ENCODE measurements around the gene KSR2. TPM values are rescaled to one million over a fixed set of nuclear protein-coding genes. Genes with fewer than 3 reads are reported as not detected.
"Not testable (repeated sequence)": the region's sequence is repeated elsewhere in the genome, so short reads cannot be mapped to it uniquely, and the experiment has no call there.

KSR2 gene
- total RNA-seq, 1 donor from 2014 or later = under 0.01 TPM

DNA sequence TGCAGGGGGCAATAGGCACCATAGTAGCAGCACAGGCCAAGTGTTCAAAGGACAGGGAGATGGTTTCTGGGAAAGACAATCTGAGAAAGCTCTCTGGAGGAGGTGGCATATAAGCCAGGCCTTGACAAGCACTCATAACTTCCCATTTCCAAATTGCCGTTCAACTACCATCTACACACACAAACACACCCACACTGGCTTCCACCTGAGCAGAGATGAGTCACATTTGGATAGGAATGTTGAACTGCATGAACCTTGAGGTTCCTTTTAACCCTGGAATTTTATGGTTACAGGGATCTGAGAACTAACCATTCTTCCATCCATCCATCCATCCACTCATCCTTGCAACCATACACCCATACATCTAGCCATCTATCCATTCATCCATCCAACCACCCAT lies 86.6 kb downstream of the KSR2 start:
- Histone ChIP-seq H3K36me3 (ENCODE audit: control insufficient read depth in 3 of 3, insufficient read depth in 3 of 3, low read length in 3 of 3) (no peaks in the 10 kb centered on the region), H3K9ac (ENCODE audit: low read depth in 1 of 3, low read length in 3 of 3) (no peak overlapping the region), H3K27me3 (ENCODE audit: control insufficient read depth in 3 of 3, insufficient read depth in 3 of 3, low read length in 3 of 3) (peaks cover 5 to 15% (median 15%) of the 10 kb centered on the region in 3 donors), H3K27ac (ENCODE audit: low read depth, low read length) (no peak overlapping the region), H3K4me3 (ENCODE audit: low read length in 3 of 3) (no peak overlapping the region), H3K4me1 (ENCODE audit: control insufficient read depth in 3 of 3, insufficient read depth in 3 of 3, low read length in 3 of 3) (no peaks in the 10 kb centered on the region), H3K9me3 (ENCODE audit: control insufficient read depth in 3 of 3, low read length in 3 of 3) (no peaks in the 10 kb centered on the region)

DNA sequence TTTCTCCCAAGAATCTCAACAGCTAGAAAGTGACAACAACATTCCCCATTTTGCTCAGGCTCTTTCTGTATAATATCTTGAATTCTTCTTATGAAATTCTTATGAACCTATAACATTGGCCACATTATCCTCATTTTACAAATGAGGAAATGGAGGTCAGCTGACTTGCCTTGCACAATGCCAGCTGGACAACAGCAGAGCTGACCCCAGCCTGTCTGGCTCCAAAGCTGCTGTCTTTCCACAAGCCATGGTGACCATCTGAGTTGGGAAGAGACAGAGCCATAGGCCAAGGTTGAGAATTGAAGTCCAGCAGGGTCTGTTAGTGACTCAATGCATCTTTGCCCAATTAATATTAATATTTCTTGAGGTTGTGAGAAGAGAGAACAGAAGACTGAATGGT lies 87.3 kb downstream of the KSR2 start:
- H3K9me3 ChIP-seq (ENCODE audit: control insufficient read depth in 3 of 3, low read length in 3 of 3) = no peaks in the 10 kb centered on the region
- no peak overlapping the region for H3K27ac ChIP-seq (ENCODE audit: low read depth, low read length)
- no peaks in the 10 kb centered on the region for H3K4me1 ChIP-seq (ENCODE audit: control insufficient read depth in 3 of 3, insufficient read depth in 3 of 3, low read length in 3 of 3)
- no peak overlapping the region for H3K9ac ChIP-seq (ENCODE audit: low read depth in 1 of 3, low read length in 3 of 3)
- peaks cover 5 to 15% (median 15%) of the 10 kb centered on the region in 3 donors for H3K27me3 ChIP-seq (ENCODE audit: control insufficient read depth in 3 of 3, insufficient read depth in 3 of 3, low read length in 3 of 3)
- H3K4me3 ChIP-seq (ENCODE audit: low read length in 3 of 3) = no peak overlapping the region
- H3K36me3 ChIP-seq (ENCODE audit: control insufficient read depth in 3 of 3, insufficient read depth in 3 of 3, low read length in 3 of 3) = no peaks in the 10 kb centered on the region

DNA sequence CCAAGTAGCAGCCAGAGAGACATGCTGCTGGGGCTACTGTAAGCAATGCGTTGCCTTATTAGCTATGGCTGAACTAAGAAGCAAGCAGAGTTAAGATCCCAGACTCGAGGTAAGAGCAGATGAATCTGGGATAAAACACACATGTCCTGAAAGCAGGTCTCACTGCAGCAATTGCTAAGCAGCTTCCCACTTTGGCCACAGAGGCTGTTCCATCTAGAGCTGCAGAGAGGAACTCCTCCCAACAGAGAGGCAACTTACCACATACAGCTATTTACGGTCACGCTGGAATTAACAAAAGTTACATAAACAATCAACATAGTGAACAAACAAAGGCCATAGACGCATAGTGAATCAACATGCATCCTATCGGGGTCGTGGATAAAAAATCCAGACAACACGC lies 90.2 kb downstream of the KSR2 start:
- peaks cover 5 to 19% (median 13%) of the 10 kb centered on the region in 3 donors for H3K27me3 ChIP-seq (ENCODE audit: control insufficient read depth in 3 of 3, insufficient read depth in 3 of 3, low read length in 3 of 3)
- no peaks in the 10 kb centered on the region for H3K36me3 ChIP-seq (ENCODE audit: control insufficient read depth in 3 of 3, insufficient read depth in 3 of 3, low read length in 3 of 3)
- H3K4me3 ChIP-seq (ENCODE audit: low read length in 3 of 3) = no peak overlapping the region
- no peak overlapping the region for H3K27ac ChIP-seq (ENCODE audit: low read depth, low read length)
- no peaks in the 10 kb centered on the region for H3K9me3 ChIP-seq (ENCODE audit: control insufficient read depth in 3 of 3, low read length in 3 of 3)
- H3K4me1 ChIP-seq (ENCODE audit: control insufficient read depth in 3 of 3, insufficient read depth in 3 of 3, low read length in 3 of 3) = peaks cover 0 to 4% (median 0%) of the 10 kb centered on the region in 3 donors
- no peak overlapping the region for H3K9ac ChIP-seq (ENCODE audit: low read depth in 1 of 3, low read length in 3 of 3)

DNA sequence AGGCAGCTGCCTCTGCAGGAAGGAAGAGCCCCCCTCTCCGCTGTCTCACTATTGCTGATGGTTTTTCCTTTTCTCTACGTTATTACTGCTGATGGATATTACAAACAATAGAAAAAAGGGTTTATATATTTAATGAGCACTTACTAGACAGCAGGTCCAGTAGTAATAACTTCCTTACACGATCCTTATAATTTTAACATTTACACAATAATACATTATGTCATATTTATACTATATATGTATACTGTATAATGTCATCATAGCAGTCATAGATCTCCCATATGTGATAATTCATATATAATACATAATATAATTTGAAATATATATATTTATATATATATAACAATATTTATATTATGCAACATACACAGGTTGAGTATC lies 92.4 kb downstream of the KSR2 start:
- Histone ChIP-seq H3K9me3 (ENCODE audit: control insufficient read depth in 3 of 3, low read length in 3 of 3) (no peaks in the 10 kb centered on the region), H3K4me1 (ENCODE audit: control insufficient read depth in 3 of 3, insufficient read depth in 3 of 3, low read length in 3 of 3) (peaks cover 0 to 4% (median 0%) of the 10 kb centered on the region in 3 donors), H3K9ac (ENCODE audit: low read depth in 1 of 3, low read length in 3 of 3) (no peak overlapping the region), H3K36me3 (ENCODE audit: control insufficient read depth in 3 of 3, insufficient read depth in 3 of 3, low read length in 3 of 3) (no peaks in the 10 kb centered on the region), H3K4me3 (ENCODE audit: low read length in 3 of 3) (no peak overlapping the region), H3K27ac (ENCODE audit: low read depth, low read length) (no peak overlapping the region), H3K27me3 (ENCODE audit: control insufficient read depth in 3 of 3, insufficient read depth in 3 of 3, low read length in 3 of 3) (peaks cover 5 to 13% (median 9%) of the 10 kb centered on the region in 3 donors)

DNA sequence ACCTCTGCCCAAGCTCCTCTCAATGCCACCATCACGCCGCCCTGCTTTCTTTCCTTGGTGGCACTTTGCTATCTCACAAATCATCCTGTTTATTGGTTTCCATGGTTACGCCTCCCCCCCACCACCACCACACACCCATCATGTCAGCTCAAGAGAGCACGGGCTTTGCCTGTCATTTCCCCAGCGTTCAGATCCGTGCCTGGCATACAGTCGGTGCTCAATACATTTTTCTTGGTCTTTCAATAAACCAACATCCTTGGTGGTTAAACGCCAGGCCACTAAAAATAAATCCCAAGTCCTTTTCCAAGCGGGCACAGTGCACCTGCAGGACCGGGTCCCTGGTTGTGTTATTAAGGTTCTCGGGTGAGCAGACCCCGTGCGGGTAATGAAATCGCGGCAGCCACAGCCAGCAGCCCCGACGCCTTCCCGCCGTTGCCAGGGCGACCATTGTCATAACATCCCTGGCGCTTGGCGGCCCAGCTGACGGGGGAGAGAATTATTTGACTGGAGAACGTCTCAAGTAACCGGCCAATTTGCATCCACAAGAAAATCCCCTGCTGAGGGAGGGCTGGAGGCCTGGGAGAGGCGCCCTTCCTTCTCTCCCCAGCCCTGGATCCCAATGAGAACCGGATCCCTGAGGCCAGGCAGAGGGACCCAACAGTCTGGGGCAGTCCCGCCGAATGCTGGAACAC lies 92.9 kb downstream of the KSR2 start:
- no peak overlapping the region for H3K27ac ChIP-seq (ENCODE audit: low read depth, low read length)
- H3K27me3 ChIP-seq (ENCODE audit: control insufficient read depth in 3 of 3, insufficient read depth in 3 of 3, low read length in 3 of 3) = peaks cover 5 to 13% (median 9%) of the 10 kb centered on the region in 3 donors
- H3K4me3 ChIP-seq (ENCODE audit: low read length in 3 of 3) = no peak overlapping the region
- H3K9ac ChIP-seq (ENCODE audit: low read depth in 1 of 3, low read length in 3 of 3) = no peak overlapping the region
- H3K36me3 ChIP-seq (ENCODE audit: control insufficient read depth in 3 of 3, insufficient read depth in 3 of 3, low read length in 3 of 3) = no peaks in the 10 kb centered on the region
- no peaks in the 10 kb centered on the region for H3K9me3 ChIP-seq (ENCODE audit: control insufficient read depth in 3 of 3, low read length in 3 of 3)
- peaks cover 0 to 4% (median 0%) of the 10 kb centered on the region in 3 donors for H3K4me1 ChIP-seq (ENCODE audit: control insufficient read depth in 3 of 3, insufficient read depth in 3 of 3, low read length in 3 of 3)

DNA sequence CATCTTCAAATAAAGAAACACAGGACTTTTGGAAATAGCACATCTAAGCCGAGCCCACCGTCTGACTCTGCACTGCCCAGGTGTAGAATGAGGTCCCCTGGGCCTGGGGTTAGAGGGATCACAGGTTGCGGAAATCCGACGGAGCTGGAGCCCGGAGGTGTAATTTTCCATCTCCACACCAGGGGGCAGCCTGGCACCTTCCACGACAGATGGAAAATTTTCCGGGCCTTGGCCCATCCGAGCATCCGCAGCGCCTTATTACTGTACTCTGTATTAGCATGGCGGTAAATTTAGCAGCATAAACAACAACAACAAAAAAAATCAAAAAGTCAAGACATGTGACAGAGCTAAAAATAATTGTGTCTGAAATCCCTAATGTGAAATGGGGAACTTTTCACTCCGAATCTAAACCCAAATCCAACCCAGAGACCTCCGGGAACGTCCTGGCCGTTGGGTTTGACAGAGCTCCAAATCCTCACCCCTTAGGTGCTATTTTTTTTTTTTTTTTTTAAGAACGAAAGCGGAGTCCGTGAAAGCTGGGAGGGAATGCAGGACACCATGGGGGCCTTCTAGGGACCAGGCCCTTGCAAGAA lies 93.9 kb downstream of the KSR2 start:
- H3K9me3 ChIP-seq (ENCODE audit: control insufficient read depth in 3 of 3, low read length in 3 of 3) = no peaks in the 10 kb centered on the region
- peaks cover 0 to 4% (median 0%) of the 10 kb centered on the region in 3 donors for H3K4me1 ChIP-seq (ENCODE audit: control insufficient read depth in 3 of 3, insufficient read depth in 3 of 3, low read length in 3 of 3)
- H3K4me3 ChIP-seq (ENCODE audit: low read length in 3 of 3) = no peak overlapping the region
- H3K9ac ChIP-seq (ENCODE audit: low read depth in 1 of 3, low read length in 3 of 3) = no peak overlapping the region
- no peak overlapping the region for H3K27ac ChIP-seq (ENCODE audit: low read depth, low read length)
- H3K27me3 ChIP-seq (ENCODE audit: control insufficient read depth in 3 of 3, insufficient read depth in 3 of 3, low read length in 3 of 3) = peaks cover 5 to 13% (median 9%) of the 10 kb centered on the region in 3 donors
- no peaks in the 10 kb centered on the region for H3K36me3 ChIP-seq (ENCODE audit: control insufficient read depth in 3 of 3, insufficient read depth in 3 of 3, low read length in 3 of 3)

DNA sequence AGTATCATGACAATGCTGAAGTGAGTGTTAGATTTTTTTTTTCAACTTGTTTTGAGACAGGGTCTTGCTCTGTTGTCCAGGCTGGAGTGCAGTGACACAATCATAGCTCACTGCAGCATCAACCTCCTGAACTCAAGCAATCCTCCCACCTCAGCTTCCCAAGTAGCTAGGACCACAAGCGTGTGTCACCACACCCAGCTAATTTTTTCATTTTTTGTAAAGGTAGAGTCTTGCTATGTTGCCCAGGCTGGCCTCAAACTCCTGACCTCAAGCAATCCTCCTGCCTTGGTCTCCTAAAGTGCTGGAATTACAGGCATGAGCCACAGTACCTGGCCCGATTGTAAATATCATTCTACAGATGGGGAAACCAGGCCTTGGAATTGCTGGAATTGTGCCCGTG lies 94.6 kb downstream of the KSR2 start:
- H3K9me3 ChIP-seq (ENCODE audit: control insufficient read depth in 3 of 3, low read length in 3 of 3); H3K9ac ChIP-seq (ENCODE audit: low read depth in 1 of 3, low read length in 3 of 3); H3K4me1 ChIP-seq (ENCODE audit: control insufficient read depth in 3 of 3, insufficient read depth in 3 of 3, low read length in 3 of 3); H3K4me3 ChIP-seq (ENCODE audit: low read length in 3 of 3); H3K36me3 ChIP-seq (ENCODE audit: control insufficient read depth in 3 of 3, insufficient read depth in 3 of 3, low read length in 3 of 3); H3K27ac ChIP-seq (ENCODE audit: low read depth, low read length): not testable (repeated sequence)
- peaks cover 5 to 13% (median 9%) of the 10 kb centered on the region in 3 donors for H3K27me3 ChIP-seq (ENCODE audit: control insufficient read depth in 3 of 3, insufficient read depth in 3 of 3, low read length in 3 of 3)

DNA sequence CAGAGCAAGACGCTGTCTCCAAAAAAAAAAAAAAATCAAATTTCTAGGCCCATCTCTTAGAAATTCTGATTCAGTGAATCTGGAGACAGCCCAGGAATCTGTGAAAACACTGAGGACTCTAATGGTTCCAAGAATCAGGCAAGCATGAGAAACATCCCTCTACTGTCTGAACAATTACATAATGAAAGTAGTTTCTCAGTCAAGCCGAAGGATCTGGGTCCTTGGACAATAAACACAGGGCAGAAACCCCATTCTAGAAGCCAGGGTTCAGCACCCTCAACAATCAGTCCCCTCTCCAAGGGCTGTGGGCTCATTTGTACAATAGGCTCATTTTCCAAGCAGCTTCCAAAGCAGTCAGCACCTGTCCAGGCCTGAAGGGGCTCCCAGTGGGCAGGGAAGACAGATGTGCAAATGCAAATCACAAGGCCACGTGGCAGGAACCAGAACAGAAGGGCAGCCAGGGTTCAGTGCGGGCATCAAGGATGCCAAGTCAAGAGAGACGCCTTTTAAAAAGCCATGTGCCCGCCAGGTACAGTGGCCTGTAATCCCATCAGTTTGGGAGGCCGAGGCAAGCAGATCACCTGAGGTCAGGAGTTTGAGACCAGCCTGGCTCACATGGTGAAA lies 96.1 kb downstream of the KSR2 start:
- H3K9ac ChIP-seq (ENCODE audit: low read depth in 1 of 3, low read length in 3 of 3) = no peak overlapping the region
- no peaks in the 10 kb centered on the region for H3K36me3 ChIP-seq (ENCODE audit: control insufficient read depth in 3 of 3, insufficient read depth in 3 of 3, low read length in 3 of 3)
- no peak overlapping the region for H3K27ac ChIP-seq (ENCODE audit: low read depth, low read length)
- H3K27me3 ChIP-seq (ENCODE audit: control insufficient read depth in 3 of 3, insufficient read depth in 3 of 3, low read length in 3 of 3) = peaks cover 3 to 4% (median 4%) of the 10 kb centered on the region in 3 donors
- H3K4me3 ChIP-seq (ENCODE audit: low read length in 3 of 3) = no peak overlapping the region
- peaks cover 0 to 4% (median 0%) of the 10 kb centered on the region in 3 donors for H3K4me1 ChIP-seq (ENCODE audit: control insufficient read depth in 3 of 3, insufficient read depth in 3 of 3, low read length in 3 of 3)
- H3K9me3 ChIP-seq (ENCODE audit: control insufficient read depth in 3 of 3, low read length in 3 of 3) = no peaks in the 10 kb centered on the region

DNA sequence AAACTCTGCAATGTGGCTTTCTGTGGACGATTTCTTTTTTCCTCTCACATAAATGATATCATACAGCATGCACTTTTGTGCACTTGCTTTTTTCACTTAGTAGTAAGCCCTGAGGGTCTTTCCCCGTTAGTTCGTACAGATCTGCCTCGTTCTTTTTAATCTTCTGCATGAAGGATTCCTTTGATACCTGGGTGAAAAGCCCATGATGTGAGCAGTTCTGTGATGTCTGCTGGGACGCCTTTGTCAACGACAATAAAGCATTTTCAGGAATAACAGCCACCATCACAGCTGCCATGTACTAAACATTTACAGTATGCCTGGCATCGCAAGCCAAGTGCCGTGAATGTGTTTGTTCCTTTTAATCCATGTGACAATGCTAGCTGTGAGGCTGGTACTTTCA lies 99.2 kb downstream of the KSR2 start:
- Histone ChIP-seq H3K4me1 (ENCODE audit: control insufficient read depth in 3 of 3, insufficient read depth in 3 of 3, low read length in 3 of 3) (no peaks in the 10 kb centered on the region), H3K27me3 (ENCODE audit: control insufficient read depth in 3 of 3, insufficient read depth in 3 of 3, low read length in 3 of 3) (peaks cover 0 to 2% (median 0%) of the 10 kb centered on the region in 3 donors), H3K4me3 (ENCODE audit: low read length in 3 of 3) (no peak overlapping the region), H3K9me3 (ENCODE audit: control insufficient read depth in 3 of 3, low read length in 3 of 3) (no peaks in the 10 kb centered on the region), H3K27ac (ENCODE audit: low read depth, low read length) (no peak overlapping the region), H3K36me3 (ENCODE audit: control insufficient read depth in 3 of 3, insufficient read depth in 3 of 3, low read length in 3 of 3) (no peaks in the 10 kb centered on the region), H3K9ac (ENCODE audit: low read depth in 1 of 3, low read length in 3 of 3) (no peak overlapping the region)

DNA sequence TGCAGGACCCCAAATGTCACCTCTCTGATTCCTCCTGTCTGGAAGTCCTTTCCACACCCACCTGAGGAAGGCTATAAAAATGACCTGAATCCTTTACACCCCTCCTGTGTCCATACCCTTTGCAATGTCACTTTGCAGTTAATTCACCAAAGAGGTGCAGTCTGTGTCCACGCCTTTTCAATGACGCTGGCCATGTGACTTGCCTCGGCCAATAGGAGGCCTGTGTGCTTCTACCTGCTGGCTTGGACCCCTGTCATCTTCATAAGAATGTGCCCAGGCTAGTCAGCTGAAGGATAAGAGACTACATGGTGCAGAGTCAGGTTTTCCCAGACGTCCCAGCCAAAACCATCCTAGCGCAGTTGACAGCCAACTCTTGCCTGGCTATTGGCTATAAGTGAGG lies 101.4 kb downstream of the KSR2 start:
- no peak overlapping the region for H3K27ac ChIP-seq (ENCODE audit: low read depth, low read length)
- H3K9me3 ChIP-seq (ENCODE audit: control insufficient read depth in 3 of 3, low read length in 3 of 3) = peaks cover 0 to 4% (median 0%) of the 10 kb centered on the region in 3 donors
- no peaks in the 10 kb centered on the region for H3K4me1 ChIP-seq (ENCODE audit: control insufficient read depth in 3 of 3, insufficient read depth in 3 of 3, low read length in 3 of 3)
- H3K36me3 ChIP-seq (ENCODE audit: control insufficient read depth in 3 of 3, insufficient read depth in 3 of 3, low read length in 3 of 3) = no peaks in the 10 kb centered on the region
- no peak overlapping the region for H3K4me3 ChIP-seq (ENCODE audit: low read length in 3 of 3)
- peaks cover 0 to 2% (median 0%) of the 10 kb centered on the region in 3 donors for H3K27me3 ChIP-seq (ENCODE audit: control insufficient read depth in 3 of 3, insufficient read depth in 3 of 3, low read length in 3 of 3)
- H3K9ac ChIP-seq (ENCODE audit: low read depth in 1 of 3, low read length in 3 of 3) = no peak overlapping the region

Measured in skeletal muscle tissue (tissue), 4 donors.